GM19035 (cell line): ENCODE data around the gene DLG2.
"Not testable (repeated sequence)": the region's sequence is repeated elsewhere in the genome, so short reads cannot be mapped to it uniquely, and the experiment has no call there.

Source experiments
- ATAC-seq: cut with Tn5 transposase; IDR thresholded peaks from one replicate; pipeline ENCODE4 v1.9.1; 2021; ENCODE audit not compliant: unreplicated experiment

Gene DLG2

DNA sequence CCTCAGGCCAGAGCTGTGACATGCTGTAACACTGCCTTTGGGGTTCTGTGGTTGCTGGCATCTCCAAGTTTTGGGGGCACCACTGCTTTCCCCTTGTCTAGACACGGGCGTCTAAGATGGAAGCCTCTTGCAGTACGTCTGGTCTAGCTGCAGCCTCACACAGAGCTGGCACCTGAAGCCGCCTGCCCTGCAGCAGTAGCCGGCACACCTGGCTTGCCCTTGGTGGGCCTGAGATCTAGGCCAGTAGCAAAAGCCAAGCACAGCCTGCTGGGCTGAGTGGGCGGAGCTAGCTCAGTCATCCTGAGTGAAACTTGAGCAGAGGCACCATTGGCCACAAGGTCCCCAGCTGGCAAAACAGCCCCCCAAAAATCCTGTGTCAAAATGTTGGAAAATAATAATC lies 154.2 kb downstream of the DLG2 start:
- ATAC-seq = no peak

GRCh38 chr11:85464283-85464682 lies 162.9 kb downstream of the DLG2 start:
- no peak for ATAC-seq

DNA sequence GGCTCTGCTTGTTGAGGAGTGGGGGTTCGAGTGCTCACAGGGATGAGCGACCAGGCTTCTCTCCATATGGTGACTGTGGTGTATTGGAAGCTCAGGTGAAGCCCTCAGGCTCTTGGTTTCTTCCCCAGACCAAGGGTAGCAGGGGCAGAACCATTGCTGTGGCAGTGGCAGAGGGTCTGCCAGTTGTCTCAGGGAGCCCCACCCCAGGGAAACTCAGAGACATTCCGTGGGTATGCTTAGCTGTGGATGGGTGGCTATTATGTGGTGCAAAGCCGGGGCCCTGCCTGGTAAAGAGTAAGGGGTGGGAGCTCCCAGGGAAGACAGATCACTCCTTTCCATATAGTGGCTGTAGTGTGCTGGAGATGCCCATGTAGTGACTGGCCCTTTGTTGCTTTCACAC lies 167.8 kb downstream of the DLG2 start:
- ATAC-seq = no peak

DNA sequence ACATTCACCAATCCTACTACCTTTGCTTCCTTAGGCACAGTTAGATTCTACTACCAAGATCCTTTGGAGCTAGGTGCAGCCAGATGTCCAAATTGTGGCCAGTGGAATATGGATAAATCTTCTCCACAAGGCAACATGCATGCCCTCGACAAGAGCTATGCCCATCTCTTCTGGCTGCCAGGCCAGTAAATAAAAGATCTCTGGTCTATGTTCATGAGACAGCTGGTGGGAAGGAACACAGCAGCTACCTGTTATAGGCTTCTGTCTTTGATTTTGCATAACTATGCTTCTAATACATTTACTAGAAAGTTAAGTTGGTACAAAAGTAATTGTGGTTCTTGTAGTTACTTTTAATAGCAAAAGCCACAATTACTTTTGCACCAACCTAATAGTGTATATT lies 182.7 kb downstream of the DLG2 start:
- ATAC-seq = no peak

GRCh38 chr11:85440273-85440672 lies 186.9 kb downstream of the DLG2 start:
- no peak for ATAC-seq

GRCh38 chr11:85438328-85438727 lies 188.8 kb downstream of the DLG2 start:
- ATAC-seq = no peak

GRCh38 chr11:85431319-85431718 lies 195.8 kb downstream of the DLG2 start:
- ATAC-seq = no peak

- ATAC-seq = no peak
Measured at GRCh38 chr11:85423794-85424193, 203.3 kb downstream of the DLG2 start.

DNA sequence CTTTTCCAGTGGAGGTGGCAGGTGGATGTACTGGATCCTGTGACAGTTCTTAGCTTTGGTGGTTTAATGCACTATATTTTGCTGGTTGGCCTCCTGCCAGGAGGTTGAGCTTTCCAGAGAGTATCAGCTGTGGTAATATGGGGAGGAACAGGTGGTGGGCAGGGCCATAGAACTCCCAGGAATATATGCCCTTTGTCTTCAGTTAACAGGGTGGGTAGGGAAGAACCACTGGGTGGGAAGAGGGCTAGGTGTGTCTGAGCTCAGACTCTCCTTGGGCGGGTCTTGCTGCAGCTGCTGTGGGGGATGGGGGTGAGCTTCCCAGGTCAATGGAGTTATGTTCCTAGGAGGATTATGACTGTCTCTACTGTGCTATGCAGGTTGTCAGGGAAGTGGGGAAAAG lies 203.8 kb downstream of the DLG2 start:
- no peak for ATAC-seq

GRCh38 chr11:85414175-85414574 lies 213.0 kb downstream of the DLG2 start:
- no peak for ATAC-seq

DNA sequence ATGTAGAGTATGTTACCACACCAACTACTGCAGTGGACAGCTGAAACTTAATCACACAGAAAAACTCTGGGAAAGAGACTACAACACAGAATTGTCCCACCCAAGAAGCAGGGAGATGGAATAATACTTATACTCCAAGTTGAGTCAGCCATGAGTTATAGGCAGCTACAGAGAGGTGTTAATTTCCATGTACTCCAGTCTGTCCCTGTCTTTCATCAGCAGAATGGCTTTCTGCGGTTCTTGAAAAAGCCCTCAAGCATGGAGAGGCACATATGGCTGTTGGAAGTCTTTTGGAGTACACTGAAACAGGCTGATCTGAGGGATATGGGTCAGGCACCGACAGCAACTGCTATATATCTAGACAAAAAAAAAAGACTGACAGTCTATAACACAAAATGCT lies 219.5 kb downstream of the DLG2 start:
- ATAC-seq = no peak

DNA sequence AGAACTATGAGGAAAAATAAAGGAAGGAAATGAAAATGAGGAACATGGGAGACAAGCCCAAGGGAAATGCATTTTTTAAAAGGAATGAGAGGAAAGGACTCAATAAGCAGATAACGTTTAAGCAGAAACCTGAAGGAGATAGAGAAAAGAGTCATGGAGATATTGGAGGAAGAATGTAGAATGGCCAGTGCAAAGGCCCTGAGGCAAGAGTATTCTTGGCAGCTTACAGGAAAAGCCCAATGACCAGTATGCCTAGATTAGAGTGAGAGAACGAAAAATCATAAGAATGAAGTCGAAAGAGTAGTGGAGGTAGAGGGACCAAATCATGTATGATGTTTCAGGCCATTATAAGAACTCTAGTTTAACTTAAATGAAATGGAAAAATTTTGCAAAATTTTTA lies 220.3 kb downstream of the DLG2 start:
- ATAC-seq = no peak

DNA sequence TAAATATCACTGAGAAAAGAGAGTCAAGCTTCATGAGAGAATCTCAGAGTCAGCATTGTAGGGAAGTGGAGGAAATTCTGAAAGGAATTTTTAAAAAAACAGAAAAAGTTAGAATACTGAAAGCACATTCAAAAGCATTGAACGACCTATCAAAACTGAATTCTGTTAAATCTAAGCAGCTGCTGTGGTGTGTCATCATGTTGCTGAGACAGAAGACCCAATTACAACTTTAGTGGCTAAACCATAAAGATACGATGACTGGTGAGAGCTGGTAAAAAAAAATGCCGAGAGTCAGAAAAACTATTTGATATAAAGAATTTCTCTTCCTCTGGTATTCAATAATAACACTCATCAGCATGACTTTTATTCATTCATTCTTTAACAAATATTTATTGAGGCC lies 220.8 kb downstream of the DLG2 start:
- no peak for ATAC-seq

DNA sequence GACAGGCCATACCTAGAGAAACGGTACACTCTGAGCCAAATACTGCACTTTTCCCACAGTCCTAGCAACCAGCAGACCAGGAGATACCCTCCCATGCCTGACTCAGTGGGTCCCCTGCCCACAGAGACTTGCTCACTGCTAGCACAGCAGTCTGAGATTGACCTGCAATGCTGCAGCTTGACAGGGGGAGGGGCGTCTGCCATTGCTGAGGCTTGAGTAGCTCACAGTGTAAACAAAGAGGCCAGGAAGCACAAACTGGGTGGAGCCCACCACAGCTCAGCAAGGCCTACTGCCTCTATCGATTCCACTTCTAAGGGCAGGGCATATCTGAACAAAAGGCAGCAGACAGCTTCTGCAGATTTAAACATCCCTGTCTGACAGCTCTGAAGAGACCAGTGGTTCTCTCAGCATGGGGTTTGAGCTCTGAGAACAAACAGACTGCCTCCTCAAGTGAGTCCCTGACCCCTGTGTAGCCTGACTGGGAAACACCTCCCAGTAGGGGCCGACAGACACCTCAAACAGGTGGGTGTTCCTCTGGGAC lies 231.6 kb downstream of the DLG2 start:
- ATAC-seq = not testable (repeated sequence)

GRCh38 chr11:85394283-85394682 lies 232.9 kb downstream of the DLG2 start:
- no peak for ATAC-seq

DNA sequence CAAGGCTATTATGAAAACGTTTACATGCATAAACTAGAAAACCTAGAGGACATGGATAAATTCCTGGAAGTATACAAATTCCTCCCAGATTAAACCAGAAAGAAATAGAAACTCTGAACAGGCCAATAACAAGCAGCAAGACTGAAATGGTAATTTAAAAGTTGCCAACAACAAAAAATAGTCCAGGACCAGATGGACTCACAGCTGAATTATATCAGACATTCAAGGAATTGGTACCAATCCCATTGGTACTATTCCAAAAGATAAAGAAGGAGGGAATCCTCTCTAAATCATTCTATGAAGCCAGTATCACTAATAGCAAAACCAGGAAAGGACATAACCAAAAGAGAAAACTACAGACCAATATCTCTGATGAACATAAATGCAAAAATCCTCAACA lies 236.0 kb downstream of the DLG2 start:
- no peak for ATAC-seq

- ATAC-seq = no peak
Measured at GRCh38 chr11:85385547-85385946, 241.6 kb downstream of the DLG2 start.

GRCh38 chr11:85385111-85385510 lies 242.0 kb downstream of the DLG2 start:
- ATAC-seq = no peak

GRCh38 chr11:85379066-85379465 lies 248.1 kb downstream of the DLG2 start:
- no peak for ATAC-seq

- no peak for ATAC-seq
Measured at GRCh38 chr11:85377901-85378300, 249.2 kb downstream of the DLG2 start.

DNA sequence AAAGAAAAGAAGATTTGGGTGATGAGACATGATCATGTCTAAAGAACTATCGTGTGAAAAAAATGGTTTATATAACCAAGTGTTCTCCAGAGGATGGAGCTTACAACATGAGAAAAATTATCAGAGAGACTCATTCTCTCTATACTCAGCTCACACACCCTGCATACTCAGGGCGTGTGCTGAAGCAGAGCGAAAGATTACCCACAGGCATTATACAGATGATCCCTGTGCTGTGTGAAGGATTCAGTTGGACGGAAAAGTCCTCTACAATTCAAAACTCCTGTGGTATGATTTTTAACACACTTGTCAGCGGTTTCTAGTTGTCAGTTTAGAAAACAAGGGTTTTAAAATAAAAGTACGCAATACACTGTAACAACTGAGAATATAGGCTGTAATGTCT lies 267.3 kb downstream of the DLG2 start:
- ATAC-seq = no peak

GRCh38 chr11:85355921-85356320 lies 271.2 kb downstream of the DLG2 start:
- ATAC-seq = no peak

DNA sequence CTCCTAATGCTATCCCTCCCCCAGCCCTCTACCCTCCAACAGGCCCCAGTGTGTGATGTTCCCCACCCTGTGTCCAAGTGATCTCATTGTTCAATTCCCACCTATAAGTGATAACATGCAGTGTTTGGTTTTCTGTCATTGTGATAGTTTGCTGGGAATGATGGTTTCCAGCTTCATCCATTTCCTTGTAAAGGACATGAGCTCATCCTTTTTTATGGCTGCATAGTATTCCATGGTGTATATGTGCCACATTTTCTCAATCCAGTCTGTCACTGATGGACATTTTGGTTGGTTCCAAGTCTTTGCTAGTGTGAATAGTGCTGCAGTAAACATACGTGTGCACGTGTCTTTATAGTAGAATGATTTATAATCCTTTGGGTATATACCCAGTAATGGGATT lies 277.6 kb downstream of the DLG2 start:
- not testable (repeated sequence) for ATAC-seq

DNA sequence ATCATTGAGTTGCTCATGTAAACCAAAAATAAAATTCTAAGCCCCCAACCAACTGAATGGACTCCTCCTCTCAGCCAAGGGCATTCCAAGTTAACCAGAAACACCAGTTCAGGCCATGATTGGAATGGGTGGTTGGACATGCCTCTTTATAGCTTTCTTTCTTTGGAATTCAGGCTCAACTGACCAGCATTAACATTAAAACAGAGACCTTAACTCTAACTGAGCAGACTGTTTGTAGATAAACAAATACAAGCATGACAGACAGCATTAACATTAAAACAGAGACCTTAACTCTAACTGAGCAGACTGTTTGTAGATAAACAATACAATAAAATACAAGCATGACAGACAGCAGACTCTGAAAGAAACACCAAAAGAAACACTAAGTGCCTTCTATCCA lies 278.2 kb downstream of the DLG2 start:
- ATAC-seq = no peak
